Esophagus squamous epithelium (tissue), 4 donors: ENCODE data around the gene HLA-DOB.

Experiments
- POLR2A ChIP-seq, 4 donors: fragments of 450-650 bp; IDR thresholded peaks; one replicate each; pipeline ENCODE4 v1.6.1; 2017; ENCODE audit warnings: antibody characterized with exemption in 4 of 4, mild to moderate bottlenecking in 4 of 4, moderate library complexity in 3 of 4
- TF ChIP-seq, protein P1 (sequence below), 6 experiments: fragments of 450-650 bp in 4 of 6; fragments of 200-600 bp in 2 of 6; sonication (generic) in 2 of 6; IDR thresholded peaks; one replicate each; pipeline ENCODE4 v1.5.1; 2016 to 2019; ENCODE audit warnings: antibody characterized with exemption in 6 of 6, mild to moderate bottlenecking in 4 of 6, moderate library complexity in 4 of 6

GRCh38 chr6:32857156-32857891 is 40.5 kb upstream of the HLA-DOB start:
- TF ChIP-seq, protein P1, sequence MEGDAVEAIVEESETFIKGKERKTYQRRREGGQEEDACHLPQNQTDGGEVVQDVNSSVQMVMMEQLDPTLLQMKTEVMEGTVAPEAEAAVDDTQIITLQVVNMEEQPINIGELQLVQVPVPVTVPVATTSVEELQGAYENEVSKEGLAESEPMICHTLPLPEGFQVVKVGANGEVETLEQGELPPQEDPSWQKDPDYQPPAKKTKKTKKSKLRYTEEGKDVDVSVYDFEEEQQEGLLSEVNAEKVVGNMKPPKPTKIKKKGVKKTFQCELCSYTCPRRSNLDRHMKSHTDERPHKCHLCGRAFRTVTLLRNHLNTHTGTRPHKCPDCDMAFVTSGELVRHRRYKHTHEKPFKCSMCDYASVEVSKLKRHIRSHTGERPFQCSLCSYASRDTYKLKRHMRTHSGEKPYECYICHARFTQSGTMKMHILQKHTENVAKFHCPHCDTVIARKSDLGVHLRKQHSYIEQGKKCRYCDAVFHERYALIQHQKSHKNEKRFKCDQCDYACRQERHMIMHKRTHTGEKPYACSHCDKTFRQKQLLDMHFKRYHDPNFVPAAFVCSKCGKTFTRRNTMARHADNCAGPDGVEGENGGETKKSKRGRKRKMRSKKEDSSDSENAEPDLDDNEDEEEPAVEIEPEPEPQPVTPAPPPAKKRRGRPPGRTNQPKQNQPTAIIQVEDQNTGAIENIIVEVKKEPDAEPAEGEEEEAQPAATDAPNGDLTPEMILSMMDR (IDR thresholded peaks at IDR 0.05): no peak
- TF ChIP-seq POLR2A (IDR thresholded peaks at IDR 0.05): no peak
